GM12865 (cell line): ENCODE results near the gene RAB11FIP2.

ENCODE experiments used
- DNase-seq: peaks from one replicate; pipeline ENCODE4 v3.0.0; 2010; ENCODE audit warnings: low read depth
- H3K4me3 ChIP-seq: 2 replicates; pipeline ENCODE4 v1.5.1; 2011; ENCODE audit warnings: mild to moderate bottlenecking, low read depth, low read length, control low read depth
- CTCF ChIP-seq: IDR thresholded peaks from 2 replicates; pipeline ENCODE4 v1.5.1; 2011; ENCODE audit warnings: low read length, control low read depth, low read depth, inconsistent platforms; ENCODE audit not compliant: insufficient read depth; ENCODE audit errors: missing control alignments

The RAB11FIP2 gene

GRCh38 chr10:118035354-118036005 is 11.3 kb downstream of the RAB11FIP2 start:
- DNase-seq: no peak
- no peak overlapping the region for H3K4me3 ChIP-seq
- TF ChIP-seq CTCF: no peak

- DNase-seq: no peak
- no peak for TF ChIP-seq CTCF
Measured at GRCh38 chr10:118034791-118035261, 11.9 kb downstream of the RAB11FIP2 start.

GRCh38 chr10:118033905-118034304 is 12.8 kb downstream of the RAB11FIP2 start:
- TF ChIP-seq CTCF: no peak
- no peak for DNase-seq
- no peak overlapping the region for H3K4me3 ChIP-seq

More at GRCh38 chr10:118034791-118035261, 11.9 kb downstream of the RAB11FIP2 start:
- H3K4me3 ChIP-seq: no peak overlapping the region

GRCh38 chr10:118032564-118032963 is 14.2 kb downstream of the RAB11FIP2 start:
- no peak for DNase-seq
- no peak overlapping the region for H3K4me3 ChIP-seq
- no peak for TF ChIP-seq CTCF

GRCh38 chr10:118031351-118032075 is 15.2 kb downstream of the RAB11FIP2 start:
- no peak overlapping the region for H3K4me3 ChIP-seq
- no peak for DNase-seq
- no peak for TF ChIP-seq CTCF

GRCh38 chr10:118028619-118029018 is 18.1 kb downstream of the RAB11FIP2 start:
- peak; percentile 65 for DNase-seq
- H3K4me3 ChIP-seq: no peak overlapping the region
- TF ChIP-seq CTCF: no peak
